Activated CD8-positive, alpha-beta T cell treated with anti-CD3 and anti-CD28 coated beads for 36 hours (primary cell): ENCODE results near the gene KDM6A. TPM values are rescaled to one million over a fixed set of nuclear protein-coding genes. Genes with fewer than 3 reads are reported as not detected.

ENCODE experiments used
- ATAC-seq: fragments of 200-7000 bp; cut with Tn5 transposase; one replicate; pipeline ENCODE4 v1.10.0; 2021; ENCODE audit warnings: mild to moderate bottlenecking, moderate library complexity
- CTCF ChIA-PET: fragments of 350-600 bp; sonication (Branson Sonifier 250); formaldehyde crosslinking; loops from one replicate; lab custom pipeline; 2021; ENCODE audit warnings: antibody characterized with exemption; lab: Charles Lee
- POLR2A ChIA-PET: fragments of 350-600 bp; sonication (Branson Sonifier 250); formaldehyde crosslinking; loops from one replicate; lab custom pipeline; 2021; ENCODE audit warnings: antibody characterized with exemption; lab: Charles Lee
- DNase-seq: peaks from one replicate; pipeline ENCODE4 v3.0.0-alpha.2; 2020
- H3K27ac Mint-ChIP-seq: one replicate; pipeline ENCODE4 v1.8.0; 2021; ENCODE audit warnings: mild to moderate bottlenecking, mixed read lengths
- H3K27me3 Mint-ChIP-seq: one replicate; pipeline ENCODE4 v1.8.0; 2021; ENCODE audit warnings: mixed read lengths
- H3K36me3 Mint-ChIP-seq: one replicate; pipeline ENCODE4 v1.8.0; 2021; ENCODE audit warnings: low read depth, mixed read lengths
- H3K4me1 Mint-ChIP-seq: one replicate; pipeline ENCODE4 v1.8.0; 2021; ENCODE audit warnings: low read depth, mixed read lengths
- H3K4me3 Mint-ChIP-seq: one replicate; pipeline ENCODE4 v1.8.0; 2021; ENCODE audit warnings: mild to moderate bottlenecking, moderate library complexity, mixed read lengths
- H3K9me3 Mint-ChIP-seq: one replicate; pipeline ENCODE4 v1.8.0; 2021; ENCODE audit warnings: mixed read lengths
- CTCF ChIP-seq: fragments of 200-600 bp; IDR thresholded peaks from one replicate; pipeline ENCODE4 v1.8.0; 2022; ENCODE audit warnings: antibody characterized with exemption, mild to moderate bottlenecking
- intact Hi-C: fragments of 100-400 bp; cut with micrococcal nuclease; formaldehyde crosslinking; loops from one replicate; pipeline ENCODE4 v1.10.0; 2022
- total RNA-seq, 2 experiments: library from RNA; stranded (reverse); gene quantifications; one replicate each; pipeline ENCODE4 v1.2.3, GENCODE V29; 2021

Gene KDM6A
- total RNA-seq, 2 experiments from 2014 or later = 18.9 to 21.1 TPM

- intact Hi-C loops = no loop called here
- POLR2A ChIA-PET = no interaction called here
- Mint-ChIP-seq H3K4me3 (no peak overlapping the region), H3K27me3 (no peaks in the 10 kb centered on the region), H3K4me1 (no peaks in the 10 kb centered on the region), H3K27ac (no peak overlapping the region), H3K36me3 (no peaks in the 10 kb centered on the region), H3K9me3 (no peaks in the 10 kb centered on the region)
- ATAC-seq = no peak
- DNase-seq = no peak
- no peak for TF ChIP-seq CTCF
- CTCF ChIA-PET = no interaction called here
Measured at GRCh38 chrX:45145492-45146215, 272.7 kb downstream of the KDM6A start.

DNA sequence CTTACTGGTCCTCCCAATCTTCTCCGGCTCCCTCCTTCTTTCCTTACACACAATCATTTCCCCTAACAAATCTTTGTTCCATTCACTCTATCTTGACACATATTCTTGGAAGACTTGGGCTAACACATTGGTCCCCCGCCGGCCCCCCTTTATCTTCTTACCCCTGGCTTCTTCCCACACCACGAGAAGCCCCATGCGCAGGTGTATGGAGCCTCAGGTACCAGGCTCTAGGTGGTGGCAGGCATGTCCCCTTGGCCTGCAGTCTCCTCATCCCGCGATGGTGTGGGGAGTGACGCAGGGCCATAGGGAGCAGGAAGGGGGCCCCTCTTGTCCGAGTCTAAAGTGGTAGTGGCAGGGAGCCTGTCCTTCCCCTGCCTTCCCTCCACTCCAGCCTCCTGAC lies 277.8 kb downstream of the KDM6A start:
- DNase-seq = no peak
- intact Hi-C loops = no loop called here
- no peak overlapping the region for H3K27ac Mint-ChIP-seq
- no peaks in the 10 kb centered on the region for H3K36me3 Mint-ChIP-seq
- H3K4me1 Mint-ChIP-seq = no peaks in the 10 kb centered on the region
- no peaks in the 10 kb centered on the region for H3K27me3 Mint-ChIP-seq
- H3K4me3 Mint-ChIP-seq = no peak overlapping the region
- H3K9me3 Mint-ChIP-seq = no peaks in the 10 kb centered on the region
- CTCF ChIA-PET = no interaction called here
- TF ChIP-seq CTCF = no peak
- no peak for ATAC-seq
- POLR2A ChIA-PET = no interaction called here

- Mint-ChIP-seq H3K36me3 (no peaks in the 10 kb centered on the region), H3K27me3 (no peaks in the 10 kb centered on the region), H3K4me1 (no peaks in the 10 kb centered on the region), H3K27ac (no peak overlapping the region), H3K4me3 (no peak overlapping the region), H3K9me3 (no peaks in the 10 kb centered on the region)
- CTCF ChIA-PET = no interaction called here
- ATAC-seq (no peak), DNase-seq (no peak)
- TF ChIP-seq CTCF = no peak
- intact Hi-C loops = no loop called here
- POLR2A ChIA-PET = no interaction called here
Measured at GRCh38 chrX:45154033-45154360, 281.0 kb downstream of the KDM6A start.

DNA sequence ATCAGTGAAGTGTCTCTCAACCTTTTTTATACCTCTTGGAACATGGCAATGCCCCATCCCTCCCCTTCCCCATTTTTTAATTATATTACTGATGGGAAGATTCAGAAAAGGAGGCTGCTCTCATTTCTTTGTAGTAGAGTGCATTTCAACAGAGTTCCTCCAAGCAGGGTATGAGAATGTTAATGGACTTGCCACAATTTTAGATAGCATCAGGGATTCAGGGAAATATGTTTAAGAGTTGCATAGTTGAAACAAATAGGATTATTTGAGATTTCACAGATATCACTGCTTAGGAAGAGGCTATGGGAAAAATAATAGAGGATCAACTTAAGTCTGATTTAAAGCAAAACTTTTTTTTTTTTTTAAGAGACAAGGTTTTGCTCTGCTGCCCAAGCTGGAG lies 281.5 kb downstream of the KDM6A start:
- Mint-ChIP-seq H3K4me3 (no peak overlapping the region), H3K27me3 (no peaks in the 10 kb centered on the region), H3K9me3 (no peaks in the 10 kb centered on the region), H3K27ac (no peak overlapping the region), H3K4me1 (no peaks in the 10 kb centered on the region), H3K36me3 (no peaks in the 10 kb centered on the region)
- DNase-seq (no peak), ATAC-seq (no peak)
- CTCF ChIA-PET = no interaction called here
- intact Hi-C loops = no loop called here
- no peak for TF ChIP-seq CTCF
- POLR2A ChIA-PET = no interaction called here

- ChIA-PET CTCF (no interaction called here), POLR2A (no interaction called here)
- DNase-seq = no peak
- Mint-ChIP-seq H3K27ac (no peak overlapping the region), H3K4me3 (no peak overlapping the region), H3K4me1 (no peaks in the 10 kb centered on the region), H3K9me3 (no peaks in the 10 kb centered on the region), H3K27me3 (no peaks in the 10 kb centered on the region), H3K36me3 (no peaks in the 10 kb centered on the region)
- intact Hi-C loops = no loop called here
- no peak for ATAC-seq
- no peak for TF ChIP-seq CTCF
Measured at GRCh38 chrX:45157647-45158046, 284.7 kb downstream of the KDM6A start.

Other genes starting within 250 kb of the KDM6A start
- gene DUSP21, start 29.2 kb upstream of the KDM6A start, total RNA-seq = not detected